Measurements from ENCODE around the gene NISCH.

The NISCH gene

DNA sequence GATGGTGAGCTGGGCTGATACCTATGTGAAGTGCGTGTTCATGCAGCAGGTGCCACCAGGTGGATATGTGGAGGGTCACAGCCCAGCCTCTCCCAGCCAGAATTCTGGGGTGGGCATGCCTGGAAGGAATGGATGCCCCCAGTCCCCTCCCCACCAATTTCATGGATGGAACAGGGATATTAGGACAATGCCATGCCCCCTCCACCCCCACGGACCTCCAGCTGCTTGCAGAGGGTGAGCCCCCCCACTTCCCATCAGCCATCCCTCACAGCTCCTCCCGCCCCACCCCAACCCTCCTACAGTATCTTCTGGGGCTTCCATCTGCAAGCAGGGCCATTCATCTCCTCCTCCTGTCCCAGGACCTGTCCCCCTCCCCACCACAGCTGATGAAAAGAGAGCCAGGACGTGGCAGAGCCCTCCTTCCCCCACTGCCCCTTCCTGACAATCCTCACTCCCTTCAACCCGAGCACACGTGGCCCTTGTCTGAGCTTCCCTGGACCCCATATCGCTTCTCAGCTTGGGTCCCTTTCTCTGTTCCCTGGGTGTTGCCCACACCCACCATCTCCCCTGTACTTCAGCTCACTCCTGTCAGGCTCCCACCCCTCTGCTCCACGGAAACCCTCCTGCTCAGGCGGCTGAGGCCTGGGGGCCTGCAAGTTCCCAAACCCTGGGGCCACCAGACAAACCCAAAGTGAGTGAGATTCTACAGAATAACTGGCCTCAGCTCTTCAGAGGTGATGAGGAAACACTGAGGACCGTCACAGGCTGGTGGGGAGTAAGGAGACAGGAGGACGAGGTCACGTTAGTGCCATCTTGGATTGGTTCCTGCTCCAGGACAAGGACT lies 7.7 kb upstream of the NISCH start:
- Mint-ChIP-seq H3K36me3 (ENCODE audit: low read depth) (no peaks in the 10 kb centered on the region), H3K27ac (peak overlapping the region in 2 of 3 experiments; percentile 21 to 39), H3K4me1 (peaks cover 44% of the 10 kb centered on the region), H3K9me3 (no peaks in the 10 kb centered on the region), H3K4me3 (peak overlapping the region in 1 of 3 experiments; percentile 10), H3K27me3 (ENCODE audit: low read depth) (peaks cover 11% of the 10 kb centered on the region)
- TF ChIP-seq, protein P1, sequence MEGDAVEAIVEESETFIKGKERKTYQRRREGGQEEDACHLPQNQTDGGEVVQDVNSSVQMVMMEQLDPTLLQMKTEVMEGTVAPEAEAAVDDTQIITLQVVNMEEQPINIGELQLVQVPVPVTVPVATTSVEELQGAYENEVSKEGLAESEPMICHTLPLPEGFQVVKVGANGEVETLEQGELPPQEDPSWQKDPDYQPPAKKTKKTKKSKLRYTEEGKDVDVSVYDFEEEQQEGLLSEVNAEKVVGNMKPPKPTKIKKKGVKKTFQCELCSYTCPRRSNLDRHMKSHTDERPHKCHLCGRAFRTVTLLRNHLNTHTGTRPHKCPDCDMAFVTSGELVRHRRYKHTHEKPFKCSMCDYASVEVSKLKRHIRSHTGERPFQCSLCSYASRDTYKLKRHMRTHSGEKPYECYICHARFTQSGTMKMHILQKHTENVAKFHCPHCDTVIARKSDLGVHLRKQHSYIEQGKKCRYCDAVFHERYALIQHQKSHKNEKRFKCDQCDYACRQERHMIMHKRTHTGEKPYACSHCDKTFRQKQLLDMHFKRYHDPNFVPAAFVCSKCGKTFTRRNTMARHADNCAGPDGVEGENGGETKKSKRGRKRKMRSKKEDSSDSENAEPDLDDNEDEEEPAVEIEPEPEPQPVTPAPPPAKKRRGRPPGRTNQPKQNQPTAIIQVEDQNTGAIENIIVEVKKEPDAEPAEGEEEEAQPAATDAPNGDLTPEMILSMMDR (IDR thresholded peaks at IDR 0.05; ENCODE audit: unreplicated experiment in 3 of 3) = no peak

DNA sequence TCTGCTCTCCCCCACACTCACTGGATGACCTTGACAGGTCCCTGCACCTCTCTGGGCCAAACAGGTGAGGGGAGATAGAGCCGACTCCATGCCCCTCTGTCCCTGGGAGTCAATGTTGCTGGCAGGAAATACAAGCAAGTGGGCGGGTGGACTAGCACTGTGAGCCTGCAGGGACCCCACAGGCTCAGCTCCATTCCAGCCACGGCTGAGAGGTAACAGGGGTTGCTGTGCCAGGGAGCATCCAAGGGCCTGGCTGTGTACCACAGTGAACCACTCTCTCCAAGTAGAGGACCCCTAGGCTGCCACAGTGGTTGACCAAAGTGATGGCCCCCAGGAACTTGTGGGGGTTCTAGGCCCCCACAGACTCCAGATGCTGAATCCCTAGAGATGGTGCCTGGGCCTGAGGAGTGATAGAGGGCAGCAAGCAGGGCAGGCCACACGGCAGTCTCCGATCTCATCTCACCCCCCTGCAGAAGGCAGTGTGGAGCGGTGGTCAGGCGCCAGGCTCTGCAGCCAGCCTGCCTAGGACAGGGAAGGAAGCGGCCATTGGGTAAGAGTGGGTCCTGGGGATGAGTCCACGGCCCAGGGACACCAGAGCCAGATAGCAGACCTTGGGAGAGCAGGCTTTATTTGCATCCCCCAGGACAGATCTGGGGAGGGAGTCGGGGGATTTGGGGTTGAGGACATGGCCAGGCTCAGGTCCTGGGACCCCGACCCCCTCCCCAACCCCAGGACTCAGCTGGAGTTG lies 4.7 kb upstream of the NISCH start:
- no peaks in the 10 kb centered on the region for H3K9me3 Mint-ChIP-seq
- peaks cover 48% of the 10 kb centered on the region for H3K4me1 Mint-ChIP-seq
- H3K4me3 Mint-ChIP-seq = peak overlapping the region in 2 of 3 experiments; percentile 51 to 94
- peak overlapping the region in 2 of 3 experiments; percentile 38 to 63 for H3K27ac Mint-ChIP-seq
- peaks cover 11% of the 10 kb centered on the region for H3K27me3 Mint-ChIP-seq (ENCODE audit: low read depth)
- no peaks in the 10 kb centered on the region for H3K36me3 Mint-ChIP-seq (ENCODE audit: low read depth)
- TF ChIP-seq, protein P1 (IDR thresholded peaks at IDR 0.05; ENCODE audit: unreplicated experiment in 3 of 3) = no peak

DNA sequence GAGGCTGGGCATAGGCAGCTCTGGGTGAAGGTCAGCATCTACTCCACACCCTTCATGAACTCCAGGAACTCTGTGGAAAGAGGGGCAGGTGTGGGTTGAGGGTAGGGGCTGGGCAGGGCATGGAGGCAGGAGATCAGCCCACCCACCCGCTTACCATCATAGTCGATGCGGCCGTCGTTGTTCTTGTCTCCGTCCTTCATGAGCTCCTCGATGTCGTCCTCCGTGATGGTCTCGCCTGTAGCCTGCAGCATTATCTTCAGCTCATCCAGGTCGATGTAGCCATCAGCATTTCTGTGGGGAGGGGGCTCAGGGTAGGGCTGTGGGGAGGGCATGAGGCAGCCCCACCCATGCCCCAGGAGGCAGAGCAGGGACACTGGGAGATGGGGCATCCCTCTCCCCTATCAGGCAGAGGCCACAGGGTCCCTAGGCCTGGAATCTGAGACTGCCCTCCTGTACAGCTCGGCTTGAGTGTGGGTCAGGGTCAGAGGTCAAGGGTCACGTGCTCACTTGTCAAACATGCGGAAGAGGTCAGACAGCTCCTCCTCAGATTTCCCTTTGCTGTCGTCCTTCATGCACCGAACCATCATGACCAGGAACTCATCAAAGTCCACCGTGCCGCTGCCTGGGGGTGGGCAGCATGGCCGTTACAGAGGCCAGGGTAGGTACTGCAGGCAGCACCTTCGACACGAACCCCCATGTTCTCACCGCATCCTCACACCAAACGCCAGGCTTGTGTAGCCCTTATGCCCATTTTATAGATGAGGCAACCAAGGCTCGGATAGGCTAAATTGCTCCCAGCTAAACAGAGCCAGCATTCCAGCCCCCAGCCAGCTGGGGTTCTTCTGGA lies 3.9 kb upstream of the NISCH start:
- TF ChIP-seq, protein P1 (IDR thresholded peaks at IDR 0.05; ENCODE audit: unreplicated experiment in 3 of 3) = no peak
- Mint-ChIP-seq H3K36me3 (ENCODE audit: low read depth) (no peaks in the 10 kb centered on the region), H3K27me3 (ENCODE audit: low read depth) (peaks cover 11% of the 10 kb centered on the region), H3K27ac (peak overlapping the region in 1 of 3 experiments; percentile 26), H3K4me3 (peak overlapping the region in 2 of 3 experiments; percentile 94 to 99), H3K9me3 (no peaks in the 10 kb centered on the region), H3K4me1 (peaks cover 54% of the 10 kb centered on the region)

DNA sequence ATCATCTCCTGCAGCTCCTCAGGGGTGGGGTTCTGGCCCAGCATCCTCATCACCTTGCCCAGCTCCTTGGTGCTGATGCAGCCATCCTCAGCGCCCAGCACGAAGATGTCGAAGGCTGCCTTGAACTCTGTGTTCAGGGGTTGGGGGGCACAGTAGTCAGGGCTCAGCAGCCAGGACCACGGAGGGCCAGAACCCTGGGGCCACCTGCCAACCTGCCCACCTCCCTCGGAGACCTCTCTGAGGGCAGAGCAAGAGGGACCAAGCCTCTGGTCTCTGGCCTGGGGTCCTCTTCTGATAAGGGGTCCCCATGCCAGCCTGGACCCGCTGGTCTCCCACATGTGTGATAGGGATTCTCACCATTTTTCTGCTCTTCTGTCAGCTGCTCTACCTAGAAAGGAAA lies 3.3 kb upstream of the NISCH start:
- Mint-ChIP-seq H3K4me3 (peak overlapping the region in 2 of 3 experiments; percentile 94 to 99), H3K27me3 (ENCODE audit: low read depth) (peaks cover 7% of the 10 kb centered on the region), H3K9me3 (no peaks in the 10 kb centered on the region), H3K4me1 (peaks cover 57% of the 10 kb centered on the region), H3K36me3 (ENCODE audit: low read depth) (peaks cover 2% of the 10 kb centered on the region), H3K27ac (no peak overlapping the region)
- TF ChIP-seq, protein P1 (IDR thresholded peaks at IDR 0.05; ENCODE audit: unreplicated experiment in 3 of 3) = no peak

DNA sequence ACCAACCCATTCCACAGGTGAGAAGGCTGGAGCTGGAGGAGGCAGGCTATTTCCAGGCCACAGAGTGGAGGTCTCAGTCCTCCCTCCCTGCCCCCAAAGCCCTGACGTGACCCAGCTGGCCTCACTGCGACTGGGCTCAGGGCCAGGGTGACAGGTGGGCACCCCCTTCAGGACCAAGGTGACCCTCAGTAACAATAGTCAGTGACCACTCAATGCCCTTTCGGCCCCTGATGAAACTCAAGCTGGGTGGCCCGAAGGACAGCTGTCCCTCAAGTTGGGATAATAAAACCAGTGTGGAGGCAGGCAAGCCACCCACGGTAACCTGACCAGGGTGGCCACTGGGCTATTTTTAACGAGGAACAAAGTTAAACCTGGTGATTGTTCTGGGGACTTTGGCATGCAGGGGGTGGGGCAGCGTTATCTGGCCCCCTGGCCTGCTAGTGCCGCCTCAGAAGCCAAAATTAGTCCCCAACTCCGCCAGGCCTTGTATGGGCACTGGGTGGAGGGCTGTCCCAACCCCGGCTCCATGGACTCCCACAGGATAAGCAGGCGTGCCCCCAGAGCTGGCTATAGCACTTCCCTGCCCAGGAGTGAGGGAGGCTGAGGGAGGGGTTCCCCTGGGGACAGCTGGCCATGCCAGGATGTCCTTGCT lies 2.7 kb upstream of the NISCH start:
- peak overlapping the region; percentile 94 to 99 (median 98) for H3K4me3 Mint-ChIP-seq
- TF ChIP-seq, protein P1 (IDR thresholded peaks at IDR 0.05; ENCODE audit: unreplicated experiment in 3 of 3) = no peak
- peaks cover 7% of the 10 kb centered on the region for H3K36me3 Mint-ChIP-seq (ENCODE audit: low read depth)
- peak overlapping the region in 1 of 3 experiments; percentile 87 for H3K27ac Mint-ChIP-seq
- peaks cover 4% of the 10 kb centered on the region for H3K27me3 Mint-ChIP-seq (ENCODE audit: low read depth)
- H3K4me1 Mint-ChIP-seq = peaks cover 60% of the 10 kb centered on the region
- H3K9me3 Mint-ChIP-seq = no peaks in the 10 kb centered on the region

Data from nephron (organoid).